Activated CD4-positive, alpha-beta T cell treated with anti-CD3 and anti-CD28 coated beads, Interleukin-2, amount 50 U/mL, for 48 hours (primary cell): ENCODE data around the gene MRO.
"Not testable (repeated sequence)": the region's sequence is repeated elsewhere in the genome, so short reads cannot be mapped to it uniquely, and the experiment has no call there.

ENCODE experiments used
- DNase-seq, 2 experiments: peaks; one replicate each; pipeline ENCODE4 v3.0.0-alpha.2; 2020

MRO gene

DNA sequence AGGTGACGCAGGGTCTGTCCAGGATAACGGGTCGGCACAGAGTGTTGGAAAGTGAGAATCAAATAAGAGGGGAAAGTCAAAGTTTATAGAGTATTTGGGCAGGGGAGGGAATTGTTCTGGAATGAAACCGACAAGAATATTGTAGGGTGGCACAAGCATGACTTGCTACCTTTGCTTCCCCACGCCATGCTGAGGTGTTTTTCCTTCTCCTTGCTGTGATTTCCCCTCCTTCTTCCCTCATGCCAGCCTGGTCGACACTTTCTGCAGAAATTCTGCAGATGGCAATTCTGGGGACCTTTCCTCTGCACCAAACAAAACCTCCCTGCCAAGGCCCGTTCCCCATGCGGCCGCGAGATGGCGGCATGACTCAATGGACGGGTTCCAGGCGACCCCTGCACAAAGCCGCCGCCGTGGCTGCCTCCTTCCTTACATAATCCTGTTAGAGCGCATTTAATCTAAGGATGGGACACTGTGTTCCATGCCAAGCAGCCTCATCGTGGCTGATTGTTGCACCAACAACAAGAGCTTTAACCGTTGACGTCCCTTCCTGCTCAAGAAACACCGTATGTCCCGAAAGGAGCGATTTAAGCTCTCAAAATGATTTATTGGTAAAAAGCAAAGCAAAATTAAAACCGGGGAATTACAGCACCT lies at the start of gene MRO:
TSS of gene MRO (minus strand) at position 289 of the 651 bp plus-strand sequence. CDS start 10,616 bp downstream, outside the sequence.
- DNase-seq = peak; percentile 76 to 83

DNA sequence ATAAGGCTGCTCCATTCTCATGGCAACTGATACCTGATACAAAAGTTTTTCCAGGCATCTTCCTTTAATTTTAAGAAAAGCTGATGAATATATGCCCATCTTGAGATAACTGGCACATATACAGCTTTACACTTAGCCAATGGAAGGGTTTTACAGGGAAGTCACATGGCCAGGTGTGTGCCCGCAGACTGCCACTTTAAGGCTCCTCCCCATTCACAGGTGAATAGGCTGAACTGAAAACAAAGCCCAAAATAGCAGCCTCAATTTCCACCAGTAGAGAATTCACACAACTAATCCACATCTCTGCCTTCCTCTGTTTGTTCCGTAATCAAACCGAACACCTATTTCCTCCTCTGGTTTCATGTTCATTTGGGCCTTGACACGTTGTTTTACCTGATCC lies 49.3 kb upstream of the MRO start:
- no peak for DNase-seq

DNA sequence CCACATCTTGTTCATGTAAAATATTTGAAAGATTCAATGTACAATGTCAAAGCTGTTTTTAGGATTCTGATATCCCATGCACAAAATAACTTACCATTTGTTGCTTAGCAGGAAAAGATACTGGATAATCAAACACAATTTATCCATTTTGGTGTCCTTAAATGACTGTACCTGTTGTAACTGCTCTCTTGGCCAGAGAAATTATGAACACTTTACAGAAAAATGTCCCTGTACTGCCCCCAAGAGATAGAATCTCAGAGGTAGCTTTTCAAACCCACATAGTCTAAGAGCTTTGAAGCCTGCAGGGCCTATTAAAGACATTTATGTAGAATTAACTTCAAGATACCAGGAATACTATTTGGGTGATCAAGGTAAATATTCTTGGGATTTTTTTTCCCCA lies 46.9 kb upstream of the MRO start:
- no peak for DNase-seq

DNA sequence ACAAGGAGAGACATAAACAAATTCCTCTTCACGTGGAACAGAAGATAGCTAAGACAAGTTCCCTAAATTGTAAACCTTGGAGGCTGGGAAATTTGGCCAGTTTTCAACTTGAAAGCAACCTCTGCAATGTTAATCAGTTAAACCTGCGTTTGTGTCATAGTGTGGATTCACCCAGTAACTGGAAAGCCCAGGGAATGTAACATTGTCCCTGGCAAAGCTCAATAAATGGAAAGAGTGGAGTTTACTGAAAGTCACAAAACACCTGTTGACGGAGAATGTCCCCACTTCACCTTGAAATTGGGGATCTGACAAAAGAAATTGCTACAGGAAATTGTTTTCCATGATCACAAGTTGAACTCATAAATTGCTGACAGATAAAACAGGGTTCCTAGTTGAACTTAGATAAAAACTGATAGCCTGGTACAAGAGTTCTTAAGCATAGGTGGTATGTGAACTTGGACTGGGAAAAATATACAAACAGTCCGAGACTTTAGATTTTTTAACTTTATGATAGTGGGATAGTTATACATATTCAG lies 44.1 kb upstream of the MRO start:
- DNase-seq = no peak

DNA sequence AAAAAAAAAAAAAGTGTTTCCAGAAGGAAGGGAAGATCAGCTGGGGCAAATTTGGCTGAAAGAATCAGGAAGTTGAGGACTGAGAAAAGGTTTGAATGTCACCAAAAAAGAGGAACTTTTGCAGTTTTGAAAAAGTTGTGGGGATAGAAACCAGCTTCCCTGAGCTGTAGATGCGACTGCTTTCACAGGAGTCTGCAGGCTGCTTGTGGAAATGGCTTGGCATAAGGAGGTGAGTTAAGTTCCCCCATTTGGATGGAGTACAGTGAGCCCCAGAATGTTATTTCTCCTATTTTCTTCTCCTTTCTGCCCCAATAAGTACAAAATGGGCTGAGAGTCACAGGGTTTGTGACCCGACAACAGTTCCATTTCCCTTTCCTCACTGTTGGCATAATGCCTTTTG lies 42.6 kb upstream of the MRO start:
- DNase-seq = no peak

DNA sequence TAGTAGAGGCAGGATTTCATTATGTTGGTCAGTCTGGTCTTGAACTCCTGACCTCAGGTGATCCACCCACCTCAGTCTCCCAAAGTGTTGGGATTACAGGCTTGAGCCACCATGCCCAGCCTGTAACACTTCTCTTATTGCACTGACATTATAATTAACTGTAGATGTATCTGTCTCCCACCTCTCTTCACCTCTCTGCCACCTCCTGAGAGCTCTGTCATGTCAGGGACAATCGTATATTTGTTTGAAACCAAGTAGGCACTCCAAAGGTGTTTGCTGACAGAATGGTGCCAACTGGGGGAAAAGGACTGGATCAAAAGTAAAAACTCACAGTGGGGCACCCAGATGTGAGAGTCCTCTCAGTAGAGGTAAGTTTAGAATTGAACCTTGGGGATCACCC lies 41.8 kb upstream of the MRO start:
- no peak for DNase-seq

DNA sequence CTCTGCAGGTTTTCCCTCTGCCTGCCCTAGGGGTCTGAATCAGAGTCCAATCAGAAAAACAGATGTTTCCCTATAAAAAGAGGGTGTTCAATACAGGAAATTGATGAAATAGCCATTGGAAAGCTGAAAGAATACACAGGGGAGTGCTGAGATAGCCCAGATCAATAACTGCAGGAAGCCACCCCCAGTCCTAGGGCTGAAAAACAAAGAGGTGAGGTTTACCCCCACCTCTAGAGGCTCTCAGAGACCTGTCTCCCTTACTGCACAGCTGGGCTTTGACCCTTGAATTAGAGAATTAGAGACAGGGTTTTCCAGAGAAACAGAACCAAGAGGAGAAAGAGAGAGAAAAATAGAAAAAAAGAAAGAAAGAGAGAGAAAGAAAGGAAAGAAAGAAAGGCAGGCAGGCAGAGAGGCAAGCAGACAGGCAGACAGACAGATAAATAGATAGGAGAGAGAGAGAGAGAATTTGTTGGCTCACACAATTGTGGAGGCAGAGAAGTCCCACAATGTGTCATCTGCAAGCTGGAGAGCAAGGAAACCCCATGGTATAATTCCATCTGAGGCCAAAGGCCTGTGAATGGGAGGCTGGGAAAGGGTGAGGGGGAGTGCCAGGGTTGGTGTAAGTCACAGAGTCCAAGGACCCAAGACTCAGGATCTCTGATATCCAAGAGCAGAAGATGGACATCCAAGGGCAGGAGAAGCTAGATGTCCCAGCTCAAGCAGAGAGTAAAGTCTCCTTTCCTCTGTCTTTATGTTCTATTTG lies 40.2 kb upstream of the MRO start:
- no peak for DNase-seq

DNA sequence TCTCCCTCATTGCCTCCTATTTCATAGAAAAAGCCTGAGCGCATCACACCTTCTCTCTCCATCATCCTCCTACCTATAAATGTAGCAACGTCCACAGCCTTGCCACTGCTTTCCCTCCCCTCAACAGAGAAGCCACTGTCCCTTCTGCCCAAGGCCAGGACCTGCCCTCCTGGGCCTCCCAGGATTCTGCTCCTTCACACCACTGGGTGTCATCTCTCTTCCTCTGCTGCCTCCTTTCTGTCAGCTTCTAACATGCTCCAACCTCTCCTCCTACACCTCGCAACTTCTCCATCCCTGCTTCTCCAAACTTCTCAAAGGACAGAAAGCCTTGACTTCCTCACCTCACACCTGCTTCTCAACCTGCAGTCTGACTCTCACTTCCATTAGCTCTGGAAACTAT lies 37.9 kb upstream of the MRO start:
- DNase-seq = no peak

DNA sequence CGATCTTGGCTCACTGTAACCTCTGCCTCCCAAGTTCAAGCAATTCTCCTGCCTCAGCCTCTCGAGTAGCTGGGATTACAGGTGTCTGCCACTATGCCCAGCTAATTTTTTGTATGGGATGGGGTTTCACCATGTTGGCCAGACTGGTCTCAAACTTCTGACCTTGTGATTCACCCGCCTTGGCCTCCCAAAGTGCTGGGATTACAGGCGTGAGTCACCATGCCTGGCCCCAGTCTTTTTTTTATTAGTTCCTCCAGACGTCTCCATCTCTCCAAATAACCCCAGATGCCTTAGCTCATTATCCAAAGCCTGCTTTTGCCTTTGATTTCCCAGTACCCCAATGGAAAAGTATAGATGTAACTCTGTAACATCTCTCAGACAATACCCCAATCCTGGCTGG lies 37.4 kb upstream of the MRO start:
- DNase-seq = not testable (repeated sequence)

DNA sequence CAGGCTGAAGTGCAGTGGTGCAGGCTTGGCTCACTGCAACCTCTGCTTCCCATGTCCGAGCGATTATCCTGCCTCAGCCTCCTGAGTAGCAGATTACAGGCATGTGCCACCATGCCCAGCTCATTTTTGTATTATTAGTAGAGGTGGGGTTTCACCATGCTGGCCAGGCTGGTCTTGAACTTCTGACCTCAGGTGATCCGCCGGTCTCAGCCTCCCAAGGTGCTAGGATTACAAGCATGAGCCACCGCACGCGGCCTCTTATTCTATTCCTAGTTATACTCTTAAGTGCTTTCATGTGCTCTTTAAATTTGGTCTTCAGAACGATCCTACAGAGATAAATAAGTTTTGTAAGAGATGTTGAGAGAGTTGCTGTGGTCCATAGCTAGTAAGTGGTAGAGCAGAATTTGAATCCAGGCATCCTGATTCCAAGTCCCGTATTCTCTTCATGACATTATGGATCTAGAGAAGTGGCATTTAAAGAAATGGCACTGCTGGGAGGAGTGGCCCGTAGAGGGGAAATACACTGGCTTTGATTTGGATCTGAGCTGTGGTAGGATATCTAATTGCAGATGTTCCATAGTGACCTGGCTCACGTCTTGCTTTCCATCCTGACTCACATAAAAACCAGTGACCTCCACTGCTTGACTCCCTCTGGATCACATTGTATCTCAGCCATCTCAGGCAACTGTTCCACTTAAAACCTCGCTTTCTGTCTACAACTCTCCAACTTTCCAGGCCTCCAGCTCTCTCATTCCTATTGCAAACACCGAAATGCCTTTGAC lies 36.4 kb upstream of the MRO start:
- no peak for DNase-seq

DNA sequence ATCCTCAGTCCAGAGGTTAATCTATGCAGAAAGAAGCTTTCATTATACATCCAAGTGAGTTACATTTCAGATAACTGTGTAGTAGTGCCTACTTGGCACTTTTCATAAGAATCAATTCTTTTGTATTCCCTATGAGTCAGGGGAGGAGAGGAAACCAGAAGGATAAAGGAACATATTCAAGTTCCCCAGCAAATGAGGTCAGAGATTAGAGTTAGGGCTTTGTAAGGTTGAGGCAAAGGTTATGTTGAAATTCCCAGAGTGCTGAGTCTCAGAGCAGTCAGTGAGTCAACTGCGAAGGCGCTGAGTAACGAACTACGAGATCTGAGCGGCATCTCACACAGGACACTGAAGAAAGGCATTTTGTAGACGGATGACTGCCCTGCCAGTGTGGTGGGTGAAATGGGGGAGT lies 34.1 kb upstream of the MRO start:
- no peak for DNase-seq

DNA sequence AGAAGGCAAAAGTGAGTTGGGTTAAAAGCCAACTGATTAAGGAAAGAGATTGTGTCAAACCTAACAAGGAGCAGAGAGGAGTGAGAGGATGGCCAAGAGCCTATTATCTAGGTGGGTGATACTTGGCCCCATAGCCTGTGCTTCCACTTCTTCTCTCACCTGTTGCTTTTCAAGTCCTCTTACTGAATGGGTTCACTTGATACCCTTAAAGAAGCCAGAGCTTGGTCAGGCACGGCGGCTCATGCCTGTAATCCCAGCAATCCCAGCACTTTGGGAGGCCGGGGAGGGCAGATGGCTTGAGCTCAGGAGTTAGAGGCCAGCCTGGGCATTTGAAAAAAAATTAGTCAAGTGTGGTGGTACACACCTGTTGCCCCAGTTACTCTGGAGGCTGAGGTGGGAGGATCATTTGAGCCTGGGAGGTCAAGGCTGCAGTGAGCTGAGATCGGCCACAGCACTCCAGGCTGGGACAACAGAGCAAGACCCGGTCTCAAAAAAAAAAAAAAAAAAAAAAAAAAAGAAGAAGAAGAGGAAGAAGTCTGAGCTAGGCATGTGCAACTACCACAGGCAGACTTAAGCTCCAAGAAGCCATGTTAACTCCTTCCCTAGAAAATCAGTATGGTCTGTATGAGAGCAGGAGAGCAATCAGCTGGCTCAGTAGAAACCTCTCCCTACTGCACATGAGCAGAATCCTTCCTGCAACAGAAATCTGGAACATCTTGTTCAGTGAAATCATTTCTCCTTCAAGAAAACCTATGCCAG lies 30.7 kb upstream of the MRO start:
- DNase-seq = no peak

DNA sequence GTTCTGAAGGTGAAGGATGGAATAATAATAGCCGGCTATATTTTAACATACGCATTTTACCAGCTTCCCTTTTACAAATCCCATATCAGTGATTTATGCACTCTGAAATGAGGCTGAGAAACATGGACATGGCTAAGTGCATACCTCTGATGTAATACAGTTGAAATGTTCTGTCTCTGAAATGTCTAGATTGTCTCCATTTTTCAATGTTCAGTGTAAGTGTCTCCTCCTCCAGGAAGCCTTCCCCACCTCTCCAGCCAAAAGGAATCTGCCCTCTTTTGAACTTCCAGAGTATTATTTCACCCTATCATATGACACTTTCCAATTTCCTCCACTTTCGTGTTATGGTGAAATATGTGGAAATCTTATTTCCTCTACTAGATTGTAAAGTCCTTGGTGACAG lies 29.6 kb upstream of the MRO start:
- no peak for DNase-seq

DNA sequence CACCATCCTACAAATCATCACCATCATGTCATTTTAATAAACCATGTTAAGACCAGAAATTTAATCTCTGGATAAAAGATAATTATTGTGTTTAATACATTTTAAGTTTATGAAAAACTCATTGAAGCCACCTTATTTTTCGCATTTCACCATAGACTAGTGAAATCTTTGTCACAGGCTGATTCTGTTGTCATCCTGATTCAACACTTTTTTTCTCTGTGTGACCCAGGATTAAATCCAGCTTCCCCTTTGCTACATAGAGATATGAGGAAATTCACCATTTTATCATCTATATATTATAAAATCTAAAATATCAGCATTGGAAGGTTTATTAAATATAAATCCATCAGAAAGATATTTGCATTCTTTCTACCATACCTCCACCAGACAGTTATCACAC lies 29.2 kb upstream of the MRO start:
- DNase-seq = no peak

DNA sequence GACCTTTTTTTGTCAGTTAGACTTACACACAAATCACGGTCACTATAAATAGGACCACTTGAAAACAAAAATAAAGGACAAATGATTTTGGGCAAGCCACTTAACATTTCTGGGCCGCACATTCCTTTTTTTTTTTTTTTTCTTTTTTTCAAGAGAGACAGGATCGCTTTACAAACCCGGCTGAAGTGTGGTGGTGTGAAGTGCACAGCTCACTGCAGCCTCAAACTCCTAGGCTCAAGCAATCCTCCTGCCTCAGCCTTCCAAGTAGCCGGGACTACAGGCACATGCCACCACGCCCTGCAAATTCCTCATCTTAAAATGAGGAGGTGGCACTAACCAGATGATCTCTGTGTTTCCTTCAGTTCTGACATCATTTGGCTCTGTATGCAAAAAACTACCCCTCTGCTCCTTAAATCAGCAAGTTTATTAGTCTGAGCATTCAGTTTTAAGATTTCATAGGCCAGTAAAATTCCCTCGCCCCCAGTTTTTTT lies 28.3 kb upstream of the MRO start:
- DNase-seq = no peak

DNA sequence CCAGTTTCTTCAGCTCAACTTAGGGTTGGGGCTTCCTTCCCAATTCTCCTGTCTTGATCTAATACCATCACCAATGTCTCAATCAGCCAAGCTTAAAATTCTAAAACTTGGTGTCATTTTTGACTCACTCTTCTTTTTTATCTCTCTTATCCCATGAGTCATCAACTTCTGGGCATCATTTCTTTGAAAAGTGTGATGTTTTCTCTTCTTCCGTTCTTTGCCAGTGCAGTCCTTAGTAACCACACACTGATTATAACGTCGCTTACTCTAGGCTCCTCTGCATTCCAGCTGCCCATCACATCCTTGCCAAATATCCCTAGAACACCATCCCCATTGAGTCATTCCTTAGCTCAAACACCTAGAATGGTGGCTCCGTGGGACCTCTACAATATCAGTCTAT lies 27.4 kb upstream of the MRO start:
- no peak for DNase-seq

DNA sequence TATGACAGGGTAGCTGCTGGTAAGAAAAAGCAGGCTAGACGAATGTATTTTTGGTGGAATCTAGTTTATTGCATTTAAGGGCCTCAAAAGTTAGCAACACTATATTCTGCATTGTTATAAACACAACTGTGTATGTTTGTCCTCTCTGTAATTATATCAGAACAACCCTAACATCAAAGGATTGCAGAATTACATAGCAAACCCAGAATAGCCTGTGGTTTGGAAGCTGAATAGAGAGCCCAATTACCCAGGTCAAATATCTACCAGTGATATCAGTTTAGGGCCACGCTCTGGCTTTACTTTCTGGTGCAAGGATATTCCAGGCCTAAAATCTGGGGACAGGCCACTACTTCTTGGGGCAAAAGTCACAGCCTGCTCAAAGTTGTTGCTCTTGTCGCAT lies 25.1 kb upstream of the MRO start:
- no peak for DNase-seq

DNA sequence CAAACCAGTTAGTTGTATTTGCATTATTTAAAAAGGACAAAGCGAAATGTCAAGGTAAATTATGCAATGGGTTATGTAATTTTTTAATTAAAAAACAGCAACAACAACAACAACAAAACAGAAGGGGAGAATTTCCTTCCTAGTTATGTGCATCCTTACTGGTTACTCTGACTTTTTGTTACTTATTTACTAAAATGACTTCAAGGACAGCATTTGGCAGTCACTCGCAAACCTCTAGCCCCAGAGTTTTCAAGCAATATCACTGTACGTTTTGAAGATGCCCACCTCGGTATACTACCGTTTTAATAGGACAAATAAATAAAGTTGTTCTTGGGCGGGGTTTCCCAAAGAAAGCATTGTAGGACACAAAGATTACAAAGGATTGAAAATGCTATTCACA lies 24.7 kb upstream of the MRO start:
- DNase-seq = no peak

DNA sequence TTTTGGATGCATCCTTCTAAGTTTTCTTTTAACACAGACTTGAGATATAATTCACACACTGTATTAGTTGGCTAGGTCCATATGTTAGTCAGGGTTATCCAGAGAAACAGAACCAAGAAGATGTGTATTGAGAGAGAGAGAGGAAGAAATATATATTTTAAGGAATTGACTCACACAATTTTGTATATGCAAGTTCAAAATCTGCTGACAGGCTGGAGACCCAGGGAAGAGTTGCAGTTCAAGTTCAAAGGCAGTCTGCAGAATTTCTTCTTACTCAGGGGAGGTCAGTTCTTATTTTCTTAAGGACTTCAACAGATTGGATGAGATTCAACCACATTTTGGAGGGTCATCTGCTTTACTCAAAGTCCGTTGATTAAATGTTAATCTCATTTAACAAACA lies 23.0 kb upstream of the MRO start:
- no peak for DNase-seq

DNA sequence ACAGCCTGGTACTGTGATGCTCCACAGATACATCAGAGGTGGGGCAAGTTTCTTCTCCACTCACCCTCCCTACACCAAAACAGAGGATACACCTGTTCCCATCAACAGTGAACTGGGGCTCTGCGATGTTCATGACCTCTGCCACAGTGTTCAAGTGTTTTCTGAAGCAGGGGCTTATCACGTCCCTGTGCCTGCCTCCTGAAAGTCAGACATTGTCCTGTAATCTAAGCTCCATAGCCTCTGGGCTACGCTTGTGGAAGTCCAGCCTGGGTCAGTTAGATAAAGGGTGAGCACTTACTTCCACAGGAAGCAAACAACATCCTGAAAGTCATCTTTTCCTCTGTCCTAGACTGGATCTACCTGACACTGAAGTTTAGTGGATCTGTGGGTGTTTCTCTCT lies 20.2 kb upstream of the MRO start:
- no peak for DNase-seq

DNA sequence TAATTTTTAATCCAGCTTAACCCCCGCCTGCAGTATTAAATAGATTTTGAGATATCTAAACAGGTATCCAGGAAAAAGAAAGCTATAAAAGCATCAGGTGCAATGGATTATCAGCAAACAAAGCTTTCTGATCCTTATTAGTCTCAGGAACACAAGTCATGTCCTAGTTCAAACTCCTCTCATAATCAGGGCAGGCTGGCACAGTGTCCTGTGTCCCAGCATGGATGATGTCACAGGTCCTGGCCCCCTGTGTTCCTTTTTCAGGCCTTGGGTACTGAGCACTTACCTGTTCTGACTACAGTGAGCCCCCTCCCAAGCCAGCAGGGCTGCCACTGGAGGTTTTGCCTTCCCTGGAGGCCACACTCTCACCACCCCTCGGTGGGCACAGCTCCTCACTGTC lies 19.5 kb upstream of the MRO start:
- DNase-seq = no peak

DNA sequence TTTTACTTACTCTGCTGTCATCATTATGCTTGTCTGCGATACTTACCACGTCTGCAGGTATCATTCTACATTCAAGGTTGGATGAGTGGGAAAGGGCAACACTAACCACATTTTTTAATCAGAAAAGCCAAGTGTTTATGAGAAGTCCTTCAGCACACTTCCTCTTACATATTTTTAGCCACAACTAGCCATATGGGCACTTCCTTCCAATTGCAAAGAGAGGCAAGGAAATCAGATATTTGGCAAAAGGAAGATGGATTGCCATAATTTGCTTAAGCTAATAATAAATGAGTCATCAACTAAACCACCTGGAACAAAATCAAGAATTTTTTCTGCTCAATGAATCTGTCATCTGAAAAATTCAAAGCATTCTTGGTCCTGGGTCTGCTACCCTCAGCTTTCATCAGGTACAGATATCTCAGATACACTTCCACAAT lies 16.7 kb upstream of the MRO start:
- no peak for DNase-seq

DNA sequence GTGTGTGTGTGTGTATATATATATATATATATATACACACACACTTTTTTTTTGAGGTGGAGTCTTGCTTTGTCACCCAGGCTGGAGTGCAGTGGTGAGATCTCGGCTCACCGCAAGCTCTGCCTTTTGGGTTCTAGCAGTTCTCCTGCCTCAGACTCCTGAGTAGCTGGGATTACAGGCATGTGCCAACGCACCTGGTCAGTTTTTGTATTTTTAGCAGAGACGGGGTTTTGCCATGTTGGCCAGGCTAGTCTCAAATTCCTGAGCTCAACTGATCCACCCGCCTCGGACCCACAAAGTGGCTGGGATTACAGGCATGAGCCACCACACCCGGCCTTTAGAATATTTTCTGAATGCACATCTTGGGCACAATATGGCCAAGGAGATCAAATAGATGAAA lies 13.7 kb upstream of the MRO start:
- DNase-seq = not testable (repeated sequence)
